ENCODE data around the gene ABI3.

The ABI3 gene

GRCh38 chr17:49217651-49218413 is 7.3 kb downstream of the ABI3 start:
- H3K4me3 ChIP-seq (replicated peaks in 1 of 2; ENCODE audit: low read depth in 2 of 2, low read length in 2 of 2): no peak overlapping the region
- DNase-seq (ENCODE audit: low read depth in 2 of 2): no peak
- TF ChIP-seq CTCF (IDR thresholded peaks at IDR 0.05; ENCODE audit: low read depth, low read length): no peak

DNA sequence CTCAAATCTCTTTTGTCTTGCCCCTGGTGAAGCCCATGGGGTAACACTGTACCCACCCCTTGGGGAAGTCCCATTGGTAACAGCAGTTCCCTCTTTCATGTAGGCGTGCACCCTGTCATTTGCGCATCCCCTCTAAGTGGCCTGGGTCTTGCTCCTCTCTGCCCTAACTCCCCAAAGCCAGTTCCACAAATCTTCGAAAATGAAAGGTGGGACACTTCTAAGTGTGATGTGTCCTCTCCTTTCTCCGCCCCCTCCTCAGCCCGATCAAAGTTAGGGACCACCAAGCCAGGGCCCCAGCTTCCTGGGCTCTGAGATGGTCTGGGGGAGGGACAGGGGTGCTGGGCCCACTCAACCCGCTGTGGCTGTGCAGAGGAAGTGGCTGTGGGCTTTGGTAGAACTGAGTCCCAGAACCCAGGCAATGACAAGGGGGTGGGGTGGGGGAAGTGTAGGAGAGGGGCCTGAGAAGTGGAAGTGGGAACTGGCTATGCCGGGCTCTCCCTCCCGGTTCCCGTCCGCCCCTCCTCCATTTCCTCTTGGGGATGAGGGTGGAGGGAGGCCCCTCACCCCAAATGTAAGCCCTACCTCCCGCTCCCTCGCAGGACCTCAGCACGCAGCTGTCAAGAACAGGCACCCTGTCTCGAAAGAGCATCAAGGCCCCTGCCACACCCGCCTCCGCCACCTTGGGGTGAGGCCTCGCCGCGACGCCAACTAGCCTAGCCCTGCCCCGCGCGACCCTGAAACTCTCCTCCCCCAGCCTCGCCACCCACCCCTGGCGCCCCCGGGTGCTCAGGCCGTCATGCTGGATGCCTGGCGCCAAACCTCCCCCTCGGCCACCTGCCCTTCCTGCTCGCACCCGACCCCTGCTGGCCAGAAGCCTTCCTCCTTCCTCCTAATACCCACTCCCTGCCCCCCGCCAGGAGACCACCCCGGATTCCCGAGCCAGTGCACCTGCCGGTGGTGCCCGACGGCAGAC is 8.7 kb downstream of the ABI3 start:
- H3K4me3 ChIP-seq (replicated peaks in 1 of 2; ENCODE audit: low read depth in 2 of 2, low read length in 2 of 2): no peak overlapping the region
- no peak for DNase-seq (ENCODE audit: low read depth in 2 of 2)
- TF ChIP-seq CTCF (IDR thresholded peaks at IDR 0.05; ENCODE audit: low read depth, low read length): peak; percentile 4

DNA sequence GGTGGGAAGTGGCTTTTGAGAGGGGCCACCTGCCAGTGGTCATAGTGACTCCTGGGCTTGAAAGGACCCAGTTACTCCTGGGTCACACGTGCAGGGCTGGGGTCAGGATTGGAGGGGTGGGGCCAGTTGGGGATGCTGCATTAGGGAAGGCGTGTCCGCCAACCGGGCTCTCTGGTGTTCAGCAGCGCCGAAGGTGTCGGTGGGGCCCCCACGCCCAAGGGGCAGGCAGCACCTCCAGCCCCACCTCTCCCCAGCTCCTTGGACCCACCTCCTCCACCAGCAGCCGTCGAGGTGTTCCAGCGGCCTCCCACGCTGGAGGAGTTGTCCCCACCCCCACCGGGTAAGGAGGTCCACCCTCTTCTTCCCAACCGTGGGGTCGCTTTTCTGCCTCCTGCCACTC is 9.5 kb downstream of the ABI3 start:
- H3K4me3 ChIP-seq (replicated peaks in 1 of 2; ENCODE audit: low read depth in 2 of 2, low read length in 2 of 2): no peak overlapping the region
- DNase-seq (ENCODE audit: low read depth in 2 of 2): no peak
- TF ChIP-seq CTCF (IDR thresholded peaks at IDR 0.05; ENCODE audit: low read depth, low read length): no peak

DNA sequence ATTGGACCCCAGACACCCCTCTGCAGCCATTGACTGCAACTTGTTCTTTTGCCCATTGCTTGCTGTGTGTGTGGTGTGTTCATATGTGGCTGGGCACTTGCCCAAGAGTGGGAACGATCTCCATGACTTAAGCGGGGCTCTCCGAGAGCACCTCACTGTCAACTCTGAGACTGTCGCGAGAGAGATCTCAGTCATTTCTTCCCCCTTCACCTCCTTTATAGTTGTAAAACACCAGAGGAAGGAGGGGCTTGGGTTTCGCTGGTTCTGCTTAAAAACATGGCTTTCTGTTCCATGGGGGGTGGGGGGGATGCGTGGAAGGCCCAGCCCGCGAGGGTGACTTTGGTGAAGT is 12.6 kb downstream of the ABI3 start:
- no peak for DNase-seq (ENCODE audit: low read depth in 2 of 2)
- H3K4me3 ChIP-seq (replicated peaks in 1 of 2; ENCODE audit: low read depth in 2 of 2, low read length in 2 of 2): no peak overlapping the region
- no peak for TF ChIP-seq CTCF (IDR thresholded peaks at IDR 0.05; ENCODE audit: low read depth, low read length)

- peak; percentile 96 for TF ChIP-seq CTCF (IDR thresholded peaks at IDR 0.05; ENCODE audit: low read depth, low read length)
- no peak overlapping the region for H3K4me3 ChIP-seq (replicated peaks in 1 of 2; ENCODE audit: low read depth in 2 of 2, low read length in 2 of 2)
- peak; percentile 24 to 32 for DNase-seq (ENCODE audit: low read depth in 2 of 2)
Observed at GRCh38 chr17:49223517-49224197, 13.2 kb downstream of the ABI3 start.

DNA sequence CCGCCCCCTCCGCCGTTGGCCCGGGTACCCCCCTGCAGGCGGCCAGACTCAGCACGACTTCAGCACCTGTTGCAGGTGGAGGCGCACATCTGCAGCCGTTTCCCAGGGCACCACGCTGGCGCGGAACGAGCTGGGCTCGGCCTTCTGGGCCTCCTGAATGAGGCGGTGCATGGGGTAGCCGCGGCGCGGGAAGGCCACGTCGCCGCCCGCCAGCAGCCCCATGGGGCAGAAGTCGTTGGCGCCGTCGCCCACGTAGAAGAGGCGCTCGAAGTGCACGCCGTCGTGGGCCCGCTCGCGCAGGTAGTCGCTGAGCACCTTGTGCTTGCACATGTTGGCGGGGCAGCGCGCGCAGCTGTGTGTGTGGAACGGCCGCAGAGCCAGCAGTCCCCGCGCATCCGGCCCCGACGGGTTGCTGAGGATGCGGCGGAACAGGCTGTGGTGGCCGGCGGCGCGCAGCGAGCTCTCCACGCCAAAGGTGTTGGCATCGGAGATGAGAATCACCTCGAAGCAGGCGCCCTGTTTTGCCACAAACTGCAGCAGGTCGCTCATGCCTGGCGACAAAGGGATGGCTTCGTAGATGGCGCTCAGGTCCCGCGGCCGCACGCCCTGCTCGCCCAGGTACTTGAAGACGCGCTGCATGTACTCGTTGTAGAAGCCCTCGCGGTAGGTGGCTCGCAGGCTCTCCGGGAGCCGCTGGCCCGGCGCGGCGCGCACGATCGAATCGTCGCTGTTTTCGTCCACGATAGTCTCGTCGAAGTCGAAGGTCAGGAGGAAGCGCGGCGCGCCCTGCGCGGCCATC is 13.9 kb downstream of the ABI3 start:
- no peak for TF ChIP-seq CTCF (IDR thresholded peaks at IDR 0.05; ENCODE audit: low read depth, low read length)
- no peak overlapping the region for H3K4me3 ChIP-seq (replicated peaks in 1 of 2; ENCODE audit: low read depth in 2 of 2, low read length in 2 of 2)
- no peak for DNase-seq (ENCODE audit: low read depth in 2 of 2)

All from cardiac fibroblast (primary cell).